Fibroblast of mammary gland (primary cell): ENCODE measurements around the gene TACC2.
"Not testable (repeated sequence)": the region's sequence is repeated elsewhere in the genome, so short reads cannot be mapped to it uniquely, and the experiment has no call there.

Experiments used
- DNase-seq: peaks from one replicate; pipeline ENCODE4 v3.0.0-alpha.2; 2010; ENCODE audit warnings: low read depth
- H3K4me3 ChIP-seq: 2 replicates; pipeline ENCODE4 v1.5.1; 2011; ENCODE audit warnings: low read depth, mild to moderate bottlenecking, low read length, moderate library complexity; ENCODE audit not compliant: control insufficient read depth
- TF ChIP-seq, protein P1 (sequence below): conservative IDR thresholded peaks from 2 replicates; pipeline ENCODE4 v1.5.1; 2011; ENCODE audit warnings: low read depth, low read length, inconsistent platforms; ENCODE audit not compliant: control insufficient read depth, insufficient read depth

The TACC2 gene

GRCh38 chr10:122199689-122200088 lies 210.7 kb downstream of the TACC2 start:
- H3K4me3 ChIP-seq, result no peak overlapping the region
- TF ChIP-seq, protein P1, sequence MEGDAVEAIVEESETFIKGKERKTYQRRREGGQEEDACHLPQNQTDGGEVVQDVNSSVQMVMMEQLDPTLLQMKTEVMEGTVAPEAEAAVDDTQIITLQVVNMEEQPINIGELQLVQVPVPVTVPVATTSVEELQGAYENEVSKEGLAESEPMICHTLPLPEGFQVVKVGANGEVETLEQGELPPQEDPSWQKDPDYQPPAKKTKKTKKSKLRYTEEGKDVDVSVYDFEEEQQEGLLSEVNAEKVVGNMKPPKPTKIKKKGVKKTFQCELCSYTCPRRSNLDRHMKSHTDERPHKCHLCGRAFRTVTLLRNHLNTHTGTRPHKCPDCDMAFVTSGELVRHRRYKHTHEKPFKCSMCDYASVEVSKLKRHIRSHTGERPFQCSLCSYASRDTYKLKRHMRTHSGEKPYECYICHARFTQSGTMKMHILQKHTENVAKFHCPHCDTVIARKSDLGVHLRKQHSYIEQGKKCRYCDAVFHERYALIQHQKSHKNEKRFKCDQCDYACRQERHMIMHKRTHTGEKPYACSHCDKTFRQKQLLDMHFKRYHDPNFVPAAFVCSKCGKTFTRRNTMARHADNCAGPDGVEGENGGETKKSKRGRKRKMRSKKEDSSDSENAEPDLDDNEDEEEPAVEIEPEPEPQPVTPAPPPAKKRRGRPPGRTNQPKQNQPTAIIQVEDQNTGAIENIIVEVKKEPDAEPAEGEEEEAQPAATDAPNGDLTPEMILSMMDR, result no peak
- no peak for DNase-seq

GRCh38 chr10:122201401-122201800 lies 212.4 kb downstream of the TACC2 start:
- no peak overlapping the region for H3K4me3 ChIP-seq
- TF ChIP-seq, protein P1, result no peak
- no peak for DNase-seq

DNA sequence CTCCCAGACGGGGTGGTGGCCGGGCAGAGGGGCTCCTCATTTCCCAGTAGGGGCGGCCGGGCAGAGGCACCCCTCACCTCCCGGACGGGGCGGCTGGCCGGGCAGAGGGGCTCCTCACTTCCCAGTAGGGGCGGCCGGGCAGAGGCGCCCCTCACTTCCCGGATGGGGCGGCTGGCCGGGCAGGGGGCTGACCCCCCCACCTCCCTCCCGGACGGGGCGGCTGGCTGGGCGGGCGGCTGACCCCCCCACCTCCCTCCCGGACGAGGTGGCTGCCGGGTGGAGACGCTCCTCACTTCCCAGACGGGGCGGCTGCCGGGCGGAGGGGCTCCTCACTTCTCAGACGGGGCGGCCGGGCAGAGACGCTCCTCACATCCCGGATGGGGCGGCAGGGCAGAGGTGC lies 214.2 kb downstream of the TACC2 start:
- not testable (repeated sequence) for DNase-seq, H3K4me3 ChIP-seq

DNA sequence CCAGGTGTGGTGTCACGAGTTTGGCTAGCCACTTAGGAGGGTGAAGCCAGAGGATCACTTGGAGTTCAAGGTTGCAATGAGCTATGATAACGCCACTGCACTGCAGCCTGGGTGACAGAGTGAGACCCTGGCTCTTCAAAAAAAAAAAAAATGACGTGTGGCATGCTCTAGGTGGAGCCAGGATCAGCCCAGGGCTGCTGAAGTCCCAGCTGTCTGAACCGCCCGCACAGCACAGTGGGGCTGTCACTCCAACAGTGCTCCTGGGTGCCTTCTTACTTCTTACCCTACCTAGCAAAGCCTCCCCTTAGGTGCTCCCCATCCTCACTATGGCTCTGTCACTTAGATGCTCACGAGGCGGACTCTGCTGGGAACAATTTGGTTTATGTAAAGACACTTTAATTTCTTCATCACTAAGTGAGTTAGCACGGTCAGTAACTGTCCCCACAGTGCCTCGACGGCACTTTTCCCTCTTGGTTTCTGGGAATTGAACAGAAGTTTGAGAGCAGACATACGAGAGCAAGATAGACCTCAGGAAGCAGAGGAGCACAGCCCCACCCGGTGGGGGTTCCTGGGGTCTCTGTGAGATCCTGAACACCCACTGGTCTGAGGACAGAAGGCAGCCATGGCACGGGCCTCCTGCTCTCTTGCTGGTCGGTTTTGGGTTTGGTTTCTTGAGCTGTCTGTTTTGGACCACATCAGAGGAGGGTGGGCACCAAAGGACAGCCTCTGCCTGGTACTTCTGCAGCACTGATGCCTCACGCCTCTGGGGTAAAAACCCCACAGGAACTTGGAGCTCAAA lies 215.9 kb downstream of the TACC2 start:
- TF ChIP-seq, protein P1, result no peak
- H3K4me3 ChIP-seq, result no peak overlapping the region
- DNase-seq, result no peak

GRCh38 chr10:122206471-122207065 lies 217.6 kb downstream of the TACC2 start:
- H3K4me3 ChIP-seq, result no peak overlapping the region
- DNase-seq, result peak; percentile 20
- TF ChIP-seq, protein P1, result peak; percentile 7

- H3K4me3 ChIP-seq, result no peak overlapping the region
- TF ChIP-seq, protein P1, result no peak
- DNase-seq, result no peak
Measured at GRCh38 chr10:122207163-122207562, 218.2 kb downstream of the TACC2 start.

- TF ChIP-seq, protein P1, result no peak
- DNase-seq, result no peak
- H3K4me3 ChIP-seq, result no peak overlapping the region
Measured at GRCh38 chr10:122207596-122207995, 218.6 kb downstream of the TACC2 start.
